GM19463 (cell line): ENCODE data around the gene NT5DC4.
A peak's percentile ranks its signal among the peaks of the same experiment; 100 is the strongest.

Experiments used
- ATAC-seq: cut with Tn5 transposase; IDR thresholded peaks from one replicate; pipeline ENCODE4 v1.9.1; 2021; ENCODE audit warnings: mild to moderate bottlenecking, moderate library complexity; ENCODE audit not compliant: unreplicated experiment

Gene NT5DC4

GRCh38 chr2:112720785-112721184, at the start of gene NT5DC4:
Gene NT5DC4 (plus strand): TSS chr2:112721020. CDS start chr2:112721080, 60 bp downstream.
- no peak for ATAC-seq

GRCh38 chr2:112671801-112672200, 49.0 kb upstream of the NT5DC4 start:
- no peak for ATAC-seq

GRCh38 chr2:112673008-112673407, 47.8 kb upstream of the NT5DC4 start:
- no peak for ATAC-seq

- ATAC-seq = no peak
Measured at GRCh38 chr2:112674229-112674628, 46.6 kb upstream of the NT5DC4 start.

GRCh38 chr2:112679484-112679883, 41.3 kb upstream of the NT5DC4 start:
- ATAC-seq = no peak

- ATAC-seq = no peak
Measured at GRCh38 chr2:112680666-112681101, 40.1 kb upstream of the NT5DC4 start.

GRCh38 chr2:112682101-112682500, 38.7 kb upstream of the NT5DC4 start:
- ATAC-seq = no peak

GRCh38 chr2:112683550-112684414, 37.0 kb upstream of the NT5DC4 start:
- ATAC-seq = no peak

GRCh38 chr2:112684415-112684775, 36.4 kb upstream of the NT5DC4 start:
- ATAC-seq = no peak

GRCh38 chr2:112685271-112685884, 35.4 kb upstream of the NT5DC4 start:
- ATAC-seq = no peak

GRCh38 chr2:112686348-112687217, 34.2 kb upstream of the NT5DC4 start:
- ATAC-seq = peak; percentile 51

GRCh38 chr2:112687522-112687921, 33.3 kb upstream of the NT5DC4 start:
- ATAC-seq = no peak

GRCh38 chr2:112688086-112688880, 32.5 kb upstream of the NT5DC4 start:
- no peak for ATAC-seq

GRCh38 chr2:112690853-112691401, 29.9 kb upstream of the NT5DC4 start:
- ATAC-seq = no peak

- ATAC-seq = no peak
Measured at GRCh38 chr2:112691881-112692281, 28.9 kb upstream of the NT5DC4 start.

- ATAC-seq = peak; percentile 94
Measured at GRCh38 chr2:112692495-112692911, 28.3 kb upstream of the NT5DC4 start.

GRCh38 chr2:112692918-112693317, 27.9 kb upstream of the NT5DC4 start:
- ATAC-seq = no peak

GRCh38 chr2:112693596-112693995, 27.2 kb upstream of the NT5DC4 start:
- ATAC-seq = no peak

GRCh38 chr2:112694182-112694581, 26.6 kb upstream of the NT5DC4 start:
- no peak for ATAC-seq

- no peak for ATAC-seq
Measured at GRCh38 chr2:112698834-112699515, 21.8 kb upstream of the NT5DC4 start.
